Measurements from ENCODE around the gene FAM171A2. TPM values are rescaled to one million over a fixed set of nuclear protein-coding genes. Genes with fewer than 3 reads are reported as not detected.

The FAM171A2 gene
- total and polyA plus RNA-seq, 7 donors, result 0.06 to 0.23 (median 0.19) TPM

- TF ChIP-seq CTCF (IDR thresholded peaks at IDR 0.05), result no peak
- peaks cover 16% of the 10 kb centered on the region for H3K4me1 ChIP-seq
- no peak for ATAC-seq
- H3K4me3 ChIP-seq, result no peak overlapping the region
- H3K27ac ChIP-seq, result peak overlapping the region; percentile 23
- H3K27me3 ChIP-seq (ENCODE audit: insufficient read depth in 3 of 3, low read length in 2 of 3), result no peaks in the 10 kb centered on the region
- H3K9me3 ChIP-seq, result no peaks in the 10 kb centered on the region
- no peaks in the 10 kb centered on the region for H3K36me3 ChIP-seq (ENCODE audit: insufficient read depth in 1 of 2, low read depth in 1 of 2)
- intact Hi-C loops (cut with DNase I), result loop anchor here in 1 of 2 donors (5.0 kb wide), 1 partner anchor 116 kb away; no protein-coding TSS in a partner anchor
- WGBS, 3 donors, result 67 to 73% (median 67%) methylated on average over 7 of the region's 7 CpGs
- no peak for DNase-seq
These were observed 35.8 kb downstream of the FAM171A2 start for GRCh38 chr17:44327715-44328449.

- ATAC-seq (peak; percentile 82 to 88 (median 86)), DNase-seq (peak; percentile 97 to 98)
- intact Hi-C loops (cut with DNase I), result loop anchor here in 1 of 2 donors (5.0 kb wide), 1 partner anchor 115 kb away; no protein-coding TSS in a partner anchor
- H3K4me1 ChIP-seq, result peaks cover 16% of the 10 kb centered on the region
- H3K4me3 ChIP-seq, result peak overlapping the region; percentile 28
- H3K36me3 ChIP-seq (ENCODE audit: insufficient read depth in 1 of 2, low read depth in 1 of 2), result peaks cover 0 to 7% of the 10 kb centered on the region in 2 donors
- no peak for TF ChIP-seq CTCF (IDR thresholded peaks at IDR 0.05)
- H3K9me3 ChIP-seq, result no peaks in the 10 kb centered on the region
- 22 to 26% (median 23%) methylated on average over 28 to 31 of the region's 31 CpGs for WGBS, 3 donors
- peak overlapping the region; percentile 43 for H3K27ac ChIP-seq
- no peaks in the 10 kb centered on the region for H3K27me3 ChIP-seq (ENCODE audit: insufficient read depth in 3 of 3, low read length in 2 of 3)
These were observed 36.7 kb downstream of the FAM171A2 start for GRCh38 chr17:44326861-44327444.

- peak; percentile 87 to 91 (median 90) for ATAC-seq
- WGBS, 3 donors, result 0 to 1% (median 0%) methylated on average over 51 to 85 of the region's 85 CpGs
- intact Hi-C loops (cut with DNase I), result loop anchor here (2.0 to 5.0 kb wide), 2 partner anchors 112 to 114 kb away; no protein-coding TSS in a partner anchor
These were observed 38.9 kb downstream of the FAM171A2 start, which contains the start of gene SLC25A39 for GRCh38 chr17:44324571-44325275. SLC25A39 (minus strand) TSS chr17:44324823; CDS start chr17:44323562, 1,261 bp downstream.

More at GRCh38 chr17:44324571-44325275, 38.9 kb downstream of the FAM171A2 start, which contains the start of gene SLC25A39:
- Histone ChIP-seq H3K27me3 (ENCODE audit: insufficient read depth in 3 of 3, low read length in 2 of 3) (no peaks in the 10 kb centered on the region), H3K4me3 (peak within 1 kb of the TSS; percentile 94), H3K36me3 (ENCODE audit: insufficient read depth in 1 of 2, low read depth in 1 of 2) (peaks cover 3 to 29% of the 10 kb centered on the region in 2 donors), H3K4me1 (peaks cover 9% of the 10 kb centered on the region), H3K9me3 (no peaks in the 10 kb centered on the region), H3K27ac (peak within 1 kb of the TSS; percentile 81)
- peak; percentile 95 to 98 for DNase-seq
- TF ChIP-seq CTCF (IDR thresholded peaks at IDR 0.05), result no peak
